ENCODE measurements around the gene KRTCAP2.

- TF ChIP-seq, protein P1, sequence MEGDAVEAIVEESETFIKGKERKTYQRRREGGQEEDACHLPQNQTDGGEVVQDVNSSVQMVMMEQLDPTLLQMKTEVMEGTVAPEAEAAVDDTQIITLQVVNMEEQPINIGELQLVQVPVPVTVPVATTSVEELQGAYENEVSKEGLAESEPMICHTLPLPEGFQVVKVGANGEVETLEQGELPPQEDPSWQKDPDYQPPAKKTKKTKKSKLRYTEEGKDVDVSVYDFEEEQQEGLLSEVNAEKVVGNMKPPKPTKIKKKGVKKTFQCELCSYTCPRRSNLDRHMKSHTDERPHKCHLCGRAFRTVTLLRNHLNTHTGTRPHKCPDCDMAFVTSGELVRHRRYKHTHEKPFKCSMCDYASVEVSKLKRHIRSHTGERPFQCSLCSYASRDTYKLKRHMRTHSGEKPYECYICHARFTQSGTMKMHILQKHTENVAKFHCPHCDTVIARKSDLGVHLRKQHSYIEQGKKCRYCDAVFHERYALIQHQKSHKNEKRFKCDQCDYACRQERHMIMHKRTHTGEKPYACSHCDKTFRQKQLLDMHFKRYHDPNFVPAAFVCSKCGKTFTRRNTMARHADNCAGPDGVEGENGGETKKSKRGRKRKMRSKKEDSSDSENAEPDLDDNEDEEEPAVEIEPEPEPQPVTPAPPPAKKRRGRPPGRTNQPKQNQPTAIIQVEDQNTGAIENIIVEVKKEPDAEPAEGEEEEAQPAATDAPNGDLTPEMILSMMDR (IDR thresholded peaks at IDR 0.05), result no peak
- no peak for TF ChIP-seq POLR2A (IDR thresholded peaks at IDR 0.05)
- TF ChIP-seq POLR2AphosphoS5 (IDR thresholded peaks at IDR 0.05; ENCODE audit: insufficient read depth in 1 of 2, low read depth in 1 of 2), result no peak
Measured at GRCh38 chr1:155205035-155205434, 31.9 kb upstream of the KRTCAP2 start.
